HCT116 (cell line): ENCODE results near the gene FAAP100. TPM values are rescaled to one million over a fixed set of nuclear protein-coding genes. Genes with fewer than 3 reads are reported as not detected.

Experiments
- ATAC-seq: fragments of 200-7000 bp; cut with Tn5 transposase; 2 replicates; pipeline ENCODE4 v1.9.1; 2020; ENCODE audit warnings: mild to moderate bottlenecking, moderate library complexity
- BruUV-seq: library from RNA; stranded (reverse); fragments of 400-500 nt; replicated peaks from 2 replicates; lab custom pipeline; 2021; lab: Mats Ljungman, UMichigan
- CTCF ChIA-PET: fragments of 300-600 bp; sonication (Branson Sonifier 250); formaldehyde crosslinking; loops from one replicate; lab custom pipeline; 2021; ENCODE audit warnings: antibody characterized with exemption; lab: Charles Lee
- POLR2A ChIA-PET: fragments of 300-600, 350-600 bp; sonication (Branson Sonifier 250); formaldehyde crosslinking; loops from one replicate; lab custom pipeline; 2021; ENCODE audit warnings: antibody characterized with exemption; lab: Charles Lee
- RAD21 ChIA-PET, 2 experiments: fragments of 300-600 bp; sonication (Branson Sonifier 250); formaldehyde crosslinking; loops; one replicate each; lab custom pipeline; 2023; ENCODE audit warnings: low total read pairs in 2 of 2; ENCODE audit not compliant: uncharacterized antibody in 2 of 2, unreplicated experiment in 2 of 2, low non-redundant PET in 1 of 2; lab: Charles Lee
- DNase-seq: peaks from one replicate; pipeline ENCODE4 v3.0.0-alpha.2; 2010; ENCODE audit warnings: low read depth, low spot score
- H2AFZ ChIP-seq: fragments of 200-600 bp; shearing (Covaris generic), sonication (generic); 2 replicates; pipeline ENCODE4 v1.6.1; 2017; ENCODE audit warnings: low read depth, mixed run types, mixed read lengths, antibody characterized with exemption, low read length; ENCODE audit not compliant: poor library complexity, severe bottlenecking
- H3K27ac ChIP-seq: 2 replicates; pipeline ENCODE4 v1.5.1; 2012; ENCODE audit warnings: low read depth, low read length
- H3K27me3 ChIP-seq: fragments of 200-600 bp; sonication (generic); 2 replicates; pipeline ENCODE4 v1.6.1; 2016; ENCODE audit warnings: mixed run types, low read length, mixed read lengths; ENCODE audit not compliant: insufficient read depth
- H3K36me3 ChIP-seq, 2 experiments: fragments of 200-500 bp in 1 of 2; fragments of 200-600 bp in 1 of 2; sonication (Bioruptor generic) in 1 of 2; sonication (generic) in 1 of 2; 2 replicates each; pipeline versions ENCODE4 v1.5.1 to v1.6.1; 2014 to 2016; ENCODE audit warnings: low read length in 2 of 2, inconsistent platforms in 1 of 2, mixed read lengths in 1 of 2, mixed run types in 1 of 2; ENCODE audit not compliant: insufficient read depth in 2 of 2, control insufficient read depth in 1 of 2
- H3K4me1 ChIP-seq, 2 experiments: fragments of 200-600 bp in 1 of 2; sonication (generic) in 1 of 2; 2 replicates each; pipeline versions ENCODE4 v1.5.1 to v1.6.1; 2012 to 2017; ENCODE audit warnings: low read length in 2 of 2, inconsistent platforms in 1 of 2, mild to moderate bottlenecking in 1 of 2, mixed read lengths in 1 of 2, mixed run types in 1 of 2, moderate library complexity in 1 of 2; ENCODE audit not compliant: insufficient read depth in 2 of 2, control insufficient read depth in 1 of 2
- H3K4me2 ChIP-seq: fragments of 200-600 bp; sonication (generic); 2 replicates; pipeline ENCODE4 v1.6.1; 2017; ENCODE audit warnings: mixed run types, low read length, mixed read lengths
- H3K4me3 ChIP-seq, 2 experiments: fragments of 200-600 bp in 1 of 2; sonication (generic) in 1 of 2; replicated peaks in 1 of 2; 2 replicates each; pipeline ENCODE4 v1.5.1; 2011 to 2016; ENCODE audit warnings: low read length in 2 of 2, control low read depth in 1 of 2, low read depth in 1 of 2, mild to moderate bottlenecking in 1 of 2, mixed read lengths in 1 of 2, mixed run types in 1 of 2
- H3K79me2 ChIP-seq: fragments of 200-600 bp; sonication (generic); 2 replicates; pipeline ENCODE4 v1.6.1; 2017; ENCODE audit warnings: mild to moderate bottlenecking, mixed run types, low read length, moderate library complexity, mixed read lengths; ENCODE audit not compliant: insufficient read depth
- H3K9ac ChIP-seq: fragments of 200-600 bp; sonication (generic); 2 replicates; pipeline ENCODE4 v1.6.1; 2016; ENCODE audit warnings: low read length, mixed read lengths
- H3K9me2 ChIP-seq: fragments of 200-600 bp; sonication (generic), shearing (Covaris generic); 2 replicates; pipeline ENCODE4 v1.6.1; 2017; ENCODE audit warnings: mixed run types, mild to moderate bottlenecking, moderate library complexity; ENCODE audit not compliant: insufficient read depth
- H3K9me3 ChIP-seq, 2 experiments: fragments of 200-500 bp in 1 of 2; fragments of 200-600 bp in 1 of 2; sonication (Bioruptor generic) in 1 of 2; sonication (generic) in 1 of 2; 2 replicates each; pipeline ENCODE4 v1.6.1; 2014 to 2017; ENCODE audit warnings: low read length in 2 of 2, mixed read lengths in 2 of 2, inconsistent platforms in 1 of 2, low read depth in 1 of 2, mild to moderate bottlenecking in 1 of 2, mixed run types in 1 of 2, moderate library complexity in 1 of 2; ENCODE audit not compliant: control insufficient read depth in 1 of 2, insufficient read depth in 1 of 2
- H4K20me1 ChIP-seq: fragments of 200-600 bp; sonication (generic), shearing (Covaris generic); 2 replicates; pipeline ENCODE4 v1.6.1; 2017; ENCODE audit warnings: mixed run types, mild to moderate bottlenecking, moderate library complexity; ENCODE audit not compliant: insufficient read depth
- ATF3 ChIP-seq: IDR thresholded peaks from 2 replicates; pipeline ENCODE4 v1.6.1; 2012
- CBX3 ChIP-seq: IDR thresholded peaks from 2 replicates; pipeline ENCODE4 v1.6.1; 2012; ENCODE audit warnings: low read depth
- CEBPB ChIP-seq: IDR thresholded peaks from 2 replicates; pipeline ENCODE4 v1.6.1; 2012; ENCODE audit warnings: low read depth
- EGR1 ChIP-seq: IDR thresholded peaks from 2 replicates; pipeline ENCODE4 v1.6.1; 2012; ENCODE audit warnings: low read depth
- ELF1 ChIP-seq: IDR thresholded peaks from 2 replicates; pipeline ENCODE4 v1.6.1; 2012; ENCODE audit warnings: low read depth, borderline replicate concordance
- EZH2phosphoT487 ChIP-seq: fragments of 200-600 bp; IDR thresholded peaks from 2 replicates; pipeline ENCODE4 v1.6.1; 2018; ENCODE audit warnings: antibody characterized with exemption, borderline replicate concordance
- JUND ChIP-seq: IDR thresholded peaks from 2 replicates; pipeline ENCODE4 v1.6.1; 2012
- MAX ChIP-seq: IDR thresholded peaks from 2 replicates; pipeline ENCODE4 v1.6.1; 2012
- RAD21 ChIP-seq: IDR thresholded peaks from 2 replicates; pipeline ENCODE4 v1.6.1; 2012; ENCODE audit warnings: low read depth, mild to moderate bottlenecking
- SP1 ChIP-seq: IDR thresholded peaks from 2 replicates; pipeline ENCODE4 v1.6.1; 2012; ENCODE audit warnings: low read depth
- YY1 ChIP-seq: IDR thresholded peaks from 2 replicates; pipeline ENCODE4 v1.6.1; 2011; ENCODE audit warnings: low read length, low read depth, moderate library complexity, mild to moderate bottlenecking; ENCODE audit not compliant: insufficient replicate concordance; ENCODE audit errors: extremely low read depth
- intact Hi-C: fragments of 100-400 bp; cut with micrococcal nuclease; formaldehyde crosslinking; loops from 2 replicates; pipeline ENCODE4 v1.10.0; 2022
- total RNA-seq: library from RNA; stranded (reverse); gene quantifications from one replicate; pipeline ENCODE4 v1.2.1, GENCODE V29; 2021; ENCODE audit not compliant: unreplicated experiment

The FAAP100 gene
- total RNA-seq, 1 experiment from 2014 or later = 53.4 TPM

GRCh38 chr17:81528384-81528650 is 23.8 kb downstream of the FAAP100 start:
- ATAC-seq (no peak), DNase-seq (no peak)
- intact Hi-C loops = no loop called here
- no peaks in the 10 kb centered on the region for H3K27me3 ChIP-seq
- H4K20me1 ChIP-seq = no peaks in the 10 kb centered on the region
- H3K9ac ChIP-seq = peak overlapping the region; percentile 68
- CTCF ChIA-PET = no interaction called here
- POLR2A ChIA-PET = interaction anchor here (1.2 to 2.2 kb wide), 2 partner anchors 10 to 15 kb away, joined by 3 to 6 read pairs; partner anchors contain the start of gene ACTG1
- BruUV-seq = no TSS peak
- peak overlapping the region; percentile 75 for H3K4me2 ChIP-seq
- H3K9me2 ChIP-seq = no peaks in the 10 kb centered on the region
- H3K9me3 ChIP-seq = peaks cover 0 to 7% of the 10 kb centered on the region in 2 experiments; a peak in 1 of 4 replicates
- H3K4me3 ChIP-seq = peak overlapping the region; percentile 40 to 58
- no peaks in the 10 kb centered on the region for H3K79me2 ChIP-seq
- RAD21 ChIA-PET = interaction anchor here (0.7 to 1.6 kb wide), 2 partner anchors 10 to 43 kb away, joined by 4 to 5 read pairs; no protein-coding TSS in a partner anchor
- H3K36me3 ChIP-seq = no peaks in the 10 kb centered on the region
- H3K27ac ChIP-seq = peak overlapping the region; percentile 72; the same call in 1 of the 2 replicates
- H3K4me1 ChIP-seq = peaks cover 12 to 41% of the 10 kb centered on the region in 2 experiments
- TF ChIP-seq CEBPB = no peak
- no peak for TF ChIP-seq ATF3
- TF ChIP-seq ELF1 = no peak
- TF ChIP-seq JUND = no peak
- no peak for TF ChIP-seq EZH2phosphoT487
- no peak for TF ChIP-seq SP1
- TF ChIP-seq EGR1 = no peak
- no peak for TF ChIP-seq CBX3
- no peak for TF ChIP-seq MAX
- TF ChIP-seq YY1 = no peak
- no peak for TF ChIP-seq RAD21
- H2AFZ ChIP-seq = no peak overlapping the region
